GM19455 (cell line): ENCODE measurements around the gene TJP3.
"Not testable (repeated sequence)": the region's sequence is repeated elsewhere in the genome, so short reads cannot be mapped to it uniquely, and the experiment has no call there.

Experiments
- ATAC-seq: cut with Tn5 transposase; IDR thresholded peaks from one replicate; pipeline ENCODE4 v1.9.1; 2021; ENCODE audit not compliant: unreplicated experiment

Gene TJP3

GRCh38 chr19:3708207-3708931 lies at the start of gene TJP3:
Gene TJP3 (plus strand): TSS chr19:3708384. CDS start chr19:3728433, 20,049 bp downstream.
- no peak for ATAC-seq

GRCh38 chr19:3658870-3659745 lies 49.1 kb upstream of the TJP3 start:
- no peak for ATAC-seq

- ATAC-seq, result no peak
These were observed 48.5 kb upstream of the TJP3 start for GRCh38 chr19:3659746-3660112.

GRCh38 chr19:3660493-3661219 lies 47.5 kb upstream of the TJP3 start:
- no peak for ATAC-seq

GRCh38 chr19:3661284-3662238 lies 46.6 kb upstream of the TJP3 start:
- ATAC-seq, result no peak

- no peak for ATAC-seq
These were observed 44.3 kb upstream of the TJP3 start for GRCh38 chr19:3663838-3664237.

GRCh38 chr19:3664879-3665642 lies 43.1 kb upstream of the TJP3 start:
- ATAC-seq, result no peak

- ATAC-seq, result peak; percentile 48
These were observed 42.3 kb upstream of the TJP3 start for GRCh38 chr19:3665681-3666544.

- not testable (repeated sequence) for ATAC-seq
These were observed 41.7 kb upstream of the TJP3 start for GRCh38 chr19:3666545-3666856.

- ATAC-seq, result no peak
These were observed 41.0 kb upstream of the TJP3 start for GRCh38 chr19:3667037-3667638.

GRCh38 chr19:3667766-3668165 lies 40.4 kb upstream of the TJP3 start:
- no peak for ATAC-seq

GRCh38 chr19:3668331-3669081 lies 39.7 kb upstream of the TJP3 start:
- no peak for ATAC-seq

- no peak for ATAC-seq
These were observed 38.9 kb upstream of the TJP3 start for GRCh38 chr19:3669082-3669946.

- no peak for ATAC-seq
These were observed 38.0 kb upstream of the TJP3 start for GRCh38 chr19:3669947-3670795.

GRCh38 chr19:3670796-3671679 lies 37.1 kb upstream of the TJP3 start:
- no peak for ATAC-seq
